LoVo (cell line): ENCODE data around the gene PCNX1.
A peak's percentile ranks its signal among the peaks of the same experiment; 100 is the strongest.

ENCODE experiments used
- DNase-seq: peaks from one replicate; pipeline ENCODE4 v3.0.0-alpha.2; 2016; ENCODE audit warnings: low spot score

Gene PCNX1

GRCh38 chr14:70962935-70963334 lies 55.7 kb downstream of the PCNX1 start:
- DNase-seq: no peak

- no peak for DNase-seq
These were observed 57.2 kb downstream of the PCNX1 start for GRCh38 chr14:70964492-70964891.

GRCh38 chr14:70971560-70971959 lies 64.3 kb downstream of the PCNX1 start:
- no peak for DNase-seq

GRCh38 chr14:70972107-70972976 lies 65.1 kb downstream of the PCNX1 start:
- DNase-seq: peak; percentile 74

GRCh38 chr14:70976591-70976990 lies 69.3 kb downstream of the PCNX1 start:
- no peak for DNase-seq

GRCh38 chr14:70981000-70981952 lies 74.0 kb downstream of the PCNX1 start:
- DNase-seq: no peak

- DNase-seq: no peak
These were observed 74.9 kb downstream of the PCNX1 start for GRCh38 chr14:70982200-70982599.

GRCh38 chr14:70987041-70987440 lies 79.8 kb downstream of the PCNX1 start:
- no peak for DNase-seq

GRCh38 chr14:70988452-70988851 lies 81.2 kb downstream of the PCNX1 start:
- DNase-seq: no peak

- DNase-seq: no peak
These were observed 86.7 kb downstream of the PCNX1 start for GRCh38 chr14:70993931-70994330.

- DNase-seq: no peak
These were observed 88.0 kb downstream of the PCNX1 start for GRCh38 chr14:70995211-70995610.

- DNase-seq: peak; percentile 30
These were observed 88.4 kb downstream of the PCNX1 start for GRCh38 chr14:70995671-70996070.

- no peak for DNase-seq
These were observed 91.9 kb downstream of the PCNX1 start for GRCh38 chr14:70999117-70999516.

- no peak for DNase-seq
These were observed 92.8 kb downstream of the PCNX1 start for GRCh38 chr14:71000091-71000490.

GRCh38 chr14:71001742-71002141 lies 94.5 kb downstream of the PCNX1 start:
- no peak for DNase-seq

GRCh38 chr14:71003156-71003555 lies 95.9 kb downstream of the PCNX1 start:
- DNase-seq: no peak

- no peak for DNase-seq
These were observed 97.2 kb downstream of the PCNX1 start for GRCh38 chr14:71004481-71004880.

- DNase-seq: no peak
These were observed 97.8 kb downstream of the PCNX1 start for GRCh38 chr14:71005076-71005475.

- DNase-seq: no peak
These were observed 98.9 kb downstream of the PCNX1 start for GRCh38 chr14:71006200-71006563.

- DNase-seq: no peak
These were observed 104.2 kb downstream of the PCNX1 start for GRCh38 chr14:71011479-71011878.

GRCh38 chr14:71012888-71013287 lies 105.6 kb downstream of the PCNX1 start:
- no peak for DNase-seq

- no peak for DNase-seq
These were observed 106.4 kb downstream of the PCNX1 start for GRCh38 chr14:71013551-71014192.
